Activated T-helper 17 cell treated with anti-CD3 and anti-CD28 coated beads, Interleukin-2, amount 50 U/mL, for 72 hours (primary cell): ENCODE results near the gene TSC22D4. TPM values are rescaled to one million over a fixed set of nuclear protein-coding genes. Genes with fewer than 3 reads are reported as not detected.
A peak's percentile ranks its signal among the peaks of the same experiment; 100 is the strongest.
"Not testable (repeated sequence)": the region's sequence is repeated elsewhere in the genome, so short reads cannot be mapped to it uniquely, and the experiment has no call there.

Source experiments
- ATAC-seq: fragments of 150-1000 bp; cut with Tn5 transposase; replicated peaks from 2 replicates; pipeline ENCODE4 v1.10.0; 2021; ENCODE audit warnings: mild to moderate bottlenecking, moderate library complexity
- H3K27ac Mint-ChIP-seq: one replicate; pipeline ENCODE4 v1.8.0; 2022; ENCODE audit warnings: mixed read lengths
- H3K27me3 Mint-ChIP-seq: one replicate; pipeline ENCODE4 v1.8.0; 2022; ENCODE audit warnings: mixed read lengths
- H3K36me3 Mint-ChIP-seq: one replicate; pipeline ENCODE4 v1.8.0; 2022; ENCODE audit warnings: low read depth, mild to moderate bottlenecking, mixed read lengths
- H3K4me1 Mint-ChIP-seq: one replicate; pipeline ENCODE4 v1.8.0; 2022; ENCODE audit warnings: mixed read lengths
- H3K4me3 Mint-ChIP-seq: one replicate; pipeline ENCODE4 v1.8.0; 2022; ENCODE audit warnings: mild to moderate bottlenecking, mixed read lengths
- H3K9me3 Mint-ChIP-seq: one replicate; pipeline ENCODE4 v1.8.0; 2022; ENCODE audit warnings: mixed read lengths
- total RNA-seq, 2 donors: library from RNA; stranded (reverse); gene quantifications; one replicate each; pipeline ENCODE4 v1.2.3, GENCODE V29; 2022

Gene TSC22D4
- total RNA-seq, 2 donors from 2014 or later, result 88.5 to 163 TPM

GRCh38 chr7:100449190-100449795, 29.7 kb downstream of the TSC22D4 start:
- H3K9me3 Mint-ChIP-seq, result no peaks in the 10 kb centered on the region
- H3K4me3 Mint-ChIP-seq, result no peak overlapping the region
- H3K27me3 Mint-ChIP-seq, result no peaks in the 10 kb centered on the region
- H3K4me1 Mint-ChIP-seq, result no peaks in the 10 kb centered on the region
- ATAC-seq, result no peak
- no peaks in the 10 kb centered on the region for H3K36me3 Mint-ChIP-seq
- no peak overlapping the region for H3K27ac Mint-ChIP-seq

GRCh38 chr7:100447363-100447762, 31.7 kb downstream of the TSC22D4 start:
- H3K4me3 Mint-ChIP-seq, H3K27ac Mint-ChIP-seq, H3K27me3 Mint-ChIP-seq, H3K9me3 Mint-ChIP-seq, H3K4me1 Mint-ChIP-seq, ATAC-seq, H3K36me3 Mint-ChIP-seq: not testable (repeated sequence)

GRCh38 chr7:100446040-100446439, 33.0 kb downstream of the TSC22D4 start:
- Mint-ChIP-seq H3K9me3 (no peaks in the 10 kb centered on the region), H3K36me3 (no peaks in the 10 kb centered on the region), H3K4me1 (peaks cover 11% of the 10 kb centered on the region), H3K27me3 (no peaks in the 10 kb centered on the region), H3K4me3 (no peak overlapping the region), H3K27ac (no peak overlapping the region)
- ATAC-seq, result no peak

GRCh38 chr7:100444311-100445278, 34.4 kb downstream of the TSC22D4 start:
- H3K4me3 Mint-ChIP-seq, result peak overlapping the region; percentile 47
- no peaks in the 10 kb centered on the region for H3K9me3 Mint-ChIP-seq
- no peaks in the 10 kb centered on the region for H3K36me3 Mint-ChIP-seq
- peak; percentile 85 for ATAC-seq
- H3K4me1 Mint-ChIP-seq, result peaks cover 11% of the 10 kb centered on the region
- H3K27me3 Mint-ChIP-seq, result no peaks in the 10 kb centered on the region
- peak overlapping the region; percentile 80 for H3K27ac Mint-ChIP-seq

- no peaks in the 10 kb centered on the region for H3K27me3 Mint-ChIP-seq
Measured at GRCh38 chr7:100443096-100443840, 35.7 kb downstream of the TSC22D4 start.

GRCh38 chr7:100441641-100442535, 37.1 kb downstream of the TSC22D4 start:
- Mint-ChIP-seq H3K9me3 (no peaks in the 10 kb centered on the region), H3K36me3 (no peaks in the 10 kb centered on the region), H3K27ac (peak overlapping the region; percentile 42), H3K27me3 (no peaks in the 10 kb centered on the region), H3K4me1 (peaks cover 11% of the 10 kb centered on the region), H3K4me3 (no peak overlapping the region)
- ATAC-seq, result no peak

More at GRCh38 chr7:100443096-100443840, 35.7 kb downstream of the TSC22D4 start:
- Mint-ChIP-seq H3K9me3 (no peaks in the 10 kb centered on the region), H3K36me3 (no peaks in the 10 kb centered on the region), H3K4me1 (peaks cover 11% of the 10 kb centered on the region), H3K27ac (peak overlapping the region; percentile 72), H3K4me3 (no peak overlapping the region)
- ATAC-seq, result no peak

- H3K27me3 Mint-ChIP-seq, H3K4me3 Mint-ChIP-seq, H3K9me3 Mint-ChIP-seq, H3K27ac Mint-ChIP-seq, ATAC-seq: not testable (repeated sequence)
- Mint-ChIP-seq H3K36me3 (peaks cover 23% of the 10 kb centered on the region), H3K4me1 (peaks cover 16% of the 10 kb centered on the region)
Measured at GRCh38 chr7:100439244-100439643, 39.8 kb downstream of the TSC22D4 start.

GRCh38 chr7:100438731-100439130, 40.3 kb downstream of the TSC22D4 start:
- ATAC-seq, H3K4me3 Mint-ChIP-seq, H3K9me3 Mint-ChIP-seq, H3K27ac Mint-ChIP-seq, H3K27me3 Mint-ChIP-seq: not testable (repeated sequence)
- peaks cover 21% of the 10 kb centered on the region for H3K4me1 Mint-ChIP-seq
- H3K36me3 Mint-ChIP-seq, result peaks cover 28% of the 10 kb centered on the region

GRCh38 chr7:100438172-100438571, 40.8 kb downstream of the TSC22D4 start:
- Mint-ChIP-seq H3K4me3 (no peak overlapping the region), H3K27ac (peak overlapping the region; percentile 41), H3K36me3 (peaks cover 34% of the 10 kb centered on the region), H3K4me1 (peaks cover 24% of the 10 kb centered on the region), H3K9me3 (no peaks in the 10 kb centered on the region), H3K27me3 (no peaks in the 10 kb centered on the region)
- ATAC-seq, result no peak

GRCh38 chr7:100437150-100438100, 41.6 kb downstream of the TSC22D4 start:
- H3K27me3 Mint-ChIP-seq, result no peaks in the 10 kb centered on the region
- no peak for ATAC-seq
- peaks cover 41% of the 10 kb centered on the region for H3K36me3 Mint-ChIP-seq
- peaks cover 25% of the 10 kb centered on the region for H3K4me1 Mint-ChIP-seq
- H3K4me3 Mint-ChIP-seq, result peak overlapping the region; percentile 87
- no peaks in the 10 kb centered on the region for H3K9me3 Mint-ChIP-seq
- no peak overlapping the region for H3K27ac Mint-ChIP-seq

- peaks cover 59% of the 10 kb centered on the region for H3K36me3 Mint-ChIP-seq
- H3K27ac Mint-ChIP-seq, result peak overlapping the region; percentile 97
- peak overlapping the region; percentile 87 for H3K4me3 Mint-ChIP-seq
- H3K27me3 Mint-ChIP-seq, result no peaks in the 10 kb centered on the region
- peaks cover 30% of the 10 kb centered on the region for H3K4me1 Mint-ChIP-seq
- no peaks in the 10 kb centered on the region for H3K9me3 Mint-ChIP-seq
- ATAC-seq, result peak; percentile 30
Measured at GRCh38 chr7:100435401-100436304, 43.4 kb downstream of the TSC22D4 start.
